Nephron progenitor cell (in vitro differentiated cells): ENCODE measurements around the gene ACOT7.

Experiments
- DNase-seq: peaks from one replicate; pipeline ENCODE4 v3.0.0; 2021
- H3K27ac Mint-ChIP-seq: 2 replicates; pipeline ENCODE4 v1.8.0; 2021; ENCODE audit warnings: mild to moderate bottlenecking, moderate library complexity, mixed read lengths
- H3K27me3 Mint-ChIP-seq: 2 replicates; pipeline ENCODE4 v1.8.0; 2021; ENCODE audit warnings: mild to moderate bottlenecking, low read depth, mixed read lengths; ENCODE audit not compliant: poor library complexity
- H3K36me3 Mint-ChIP-seq: 2 replicates; pipeline ENCODE4 v1.8.0; 2021; ENCODE audit warnings: low read depth, mixed read lengths
- H3K4me1 Mint-ChIP-seq: 2 replicates; pipeline ENCODE4 v1.8.0; 2021; ENCODE audit warnings: mixed read lengths
- H3K4me3 Mint-ChIP-seq: 2 replicates; pipeline ENCODE4 v1.8.0; 2021; ENCODE audit warnings: mild to moderate bottlenecking, moderate library complexity, mixed read lengths
- H3K9me3 Mint-ChIP-seq: 2 replicates; pipeline ENCODE4 v1.8.0; 2021; ENCODE audit warnings: mild to moderate bottlenecking, moderate library complexity, mixed read lengths
- CTCF ChIP-seq: fragments of 200-600 bp; sonication (generic); IDR thresholded peaks from 2 replicates; pipeline ENCODE4 v1.5.0; 2021; ENCODE audit warnings: antibody characterized with exemption

ACOT7 gene

GRCh38 chr1:6352138-6352563 lies 41.4 kb downstream of the ACOT7 start:
- no peak overlapping the region for H3K27ac Mint-ChIP-seq
- TF ChIP-seq CTCF: no peak

GRCh38 chr1:6351480-6352137 lies 42.0 kb downstream of the ACOT7 start:
- Mint-ChIP-seq H3K27ac (no peak overlapping the region), H3K36me3 (no peaks in the 10 kb centered on the region), H3K4me3 (no peak overlapping the region), H3K27me3 (peaks cover 8% of the 10 kb centered on the region), H3K9me3 (no peaks in the 10 kb centered on the region), H3K4me1 (peaks cover 17% of the 10 kb centered on the region)
- TF ChIP-seq CTCF: no peak
- no peak for DNase-seq

More at GRCh38 chr1:6352138-6352563, 41.4 kb downstream of the ACOT7 start:
- peaks cover 8% of the 10 kb centered on the region for H3K27me3 Mint-ChIP-seq
- peak; percentile 43 for DNase-seq
- peaks cover 16% of the 10 kb centered on the region for H3K4me1 Mint-ChIP-seq
- no peaks in the 10 kb centered on the region for H3K36me3 Mint-ChIP-seq
- no peak overlapping the region for H3K4me3 Mint-ChIP-seq
- H3K9me3 Mint-ChIP-seq: no peaks in the 10 kb centered on the region

GRCh38 chr1:6350416-6351088 lies 43.0 kb downstream of the ACOT7 start:
- Mint-ChIP-seq H3K27me3 (peaks cover 8% of the 10 kb centered on the region), H3K4me3 (no peak overlapping the region), H3K27ac (no peak overlapping the region), H3K9me3 (no peaks in the 10 kb centered on the region), H3K4me1 (peaks cover 21% of the 10 kb centered on the region), H3K36me3 (no peaks in the 10 kb centered on the region)
- DNase-seq: no peak
- no peak for TF ChIP-seq CTCF

GRCh38 chr1:6349254-6349943 lies 44.2 kb downstream of the ACOT7 start:
- Mint-ChIP-seq H3K4me3 (no peak overlapping the region), H3K9me3 (no peaks in the 10 kb centered on the region), H3K4me1 (peaks cover 21% of the 10 kb centered on the region), H3K27ac (no peak overlapping the region), H3K36me3 (no peaks in the 10 kb centered on the region), H3K27me3 (peaks cover 8% of the 10 kb centered on the region)
- no peak for TF ChIP-seq CTCF
- DNase-seq: no peak

- H3K4me3 Mint-ChIP-seq: no peak overlapping the region
- DNase-seq: no peak
- H3K36me3 Mint-ChIP-seq: no peaks in the 10 kb centered on the region
- TF ChIP-seq CTCF: no peak
- no peak overlapping the region for H3K27ac Mint-ChIP-seq
- H3K27me3 Mint-ChIP-seq: peaks cover 4% of the 10 kb centered on the region
- H3K9me3 Mint-ChIP-seq: no peaks in the 10 kb centered on the region
- H3K4me1 Mint-ChIP-seq: peaks cover 15% of the 10 kb centered on the region
Observed at GRCh38 chr1:6348511-6349191, 44.9 kb downstream of the ACOT7 start.
